NCI-H748 (cell line): ENCODE measurements around the gene RAD17.
"Not testable (repeated sequence)": the region's sequence is repeated elsewhere in the genome, so short reads cannot be mapped to it uniquely, and the experiment has no call there.

ENCODE experiments used
- DNase-seq: peaks from one replicate; lab custom pipeline; 2025; ENCODE audit not compliant: unreplicated experiment; lab: John Stamatoyannopoulos, UW

The RAD17 gene

GRCh38 chr5:69454460-69455249, 85.0 kb downstream of the RAD17 start:
- DNase-seq: no peak

DNA sequence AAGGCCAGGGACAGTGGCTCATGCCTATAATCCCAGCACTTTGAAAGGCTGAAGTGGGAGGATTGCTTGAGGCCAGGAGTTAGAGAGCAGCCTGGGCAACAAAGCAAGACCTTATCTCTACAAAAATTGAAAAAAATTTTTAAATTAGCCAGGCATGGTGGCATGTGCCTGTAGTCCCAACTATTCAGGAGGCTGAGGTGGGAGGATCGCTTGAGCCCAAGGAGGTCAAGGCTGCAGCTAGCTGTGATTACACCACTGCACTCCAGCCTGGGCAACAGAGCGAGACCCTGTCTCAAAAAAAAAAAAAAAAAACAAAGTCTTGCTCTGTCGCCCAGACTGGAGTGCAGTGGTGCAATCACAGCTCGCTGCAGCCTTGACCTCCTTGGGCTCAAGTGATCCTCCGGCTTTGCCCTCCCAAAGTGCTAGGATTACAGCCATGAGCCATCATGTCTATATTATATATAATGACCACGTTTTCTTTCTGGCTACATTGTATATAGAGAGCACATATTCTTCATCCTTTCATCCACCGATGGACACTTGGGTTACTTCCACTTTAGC, 85.9 kb downstream of the RAD17 start:
- DNase-seq: not testable (repeated sequence)

- DNase-seq: no peak
These were observed 92.6 kb downstream of the RAD17 start for GRCh38 chr5:69462170-69462569.
